Esophagus muscularis mucosa (tissue), 4 donors: Measurements from ENCODE around the gene MED22. TPM values are rescaled to one million over a fixed set of nuclear protein-coding genes. Genes with fewer than 3 reads are reported as not detected.

Source experiments
- DNase-seq: peaks from one replicate; pipeline ENCODE4 v3.0.0-alpha.2; 2017; ENCODE audit errors: extremely low spot score
- H3K27ac ChIP-seq, 4 donors: fragments of 200-600 bp; sonication (generic); replicated peaks in 1 of 4; 1 replicate in 3 of 4; 2 replicates in 1 of 4; pipeline ENCODE4 v1.5.1; 2016 to 2019; ENCODE audit warnings: mild to moderate bottlenecking in 1 of 4
- H3K27me3 ChIP-seq, 4 donors: fragments of 200-600 bp; sonication (generic); one replicate each; pipeline versions ENCODE4 v1.5.1 to v1.6.0; 2016 to 2019
- H3K36me3 ChIP-seq, 4 donors: fragments of 200-600 bp; sonication (generic); one replicate each; pipeline ENCODE4 v1.5.1; 2016 to 2019
- H3K4me1 ChIP-seq, 4 donors: fragments of 200-600 bp; sonication (generic); one replicate each; pipeline ENCODE4 v1.5.1; 2016 to 2019
- H3K4me3 ChIP-seq, 4 donors: fragments of 200-600 bp; sonication (generic); 1 replicate in 2 of 4; 2 replicates in 2 of 4; pipeline ENCODE4 v1.5.1; 2016 to 2019; ENCODE audit warnings: mild to moderate bottlenecking in 4 of 4, moderate library complexity in 1 of 4
- H3K9me3 ChIP-seq, 4 donors: fragments of 200-600 bp; sonication (generic); 1 replicate in 3 of 4; 2 replicates in 1 of 4; pipeline ENCODE4 v1.5.1; 2016 to 2019
- EP300 ChIP-seq: sonication (generic); formaldehyde crosslinking; IDR thresholded peaks from one replicate; pipeline ENCODE4 v1.6.1; 2017; ENCODE audit warnings: antibody characterized with exemption
- POLR2A ChIP-seq: fragments of 450-650 bp; IDR thresholded peaks from one replicate; pipeline ENCODE4 v1.6.1; 2017; ENCODE audit warnings: antibody characterized with exemption, moderate library complexity, mild to moderate bottlenecking, low read depth
- POLR2AphosphoS5 ChIP-seq, 2 donors: sonication (generic); formaldehyde crosslinking; IDR thresholded peaks; one replicate each; pipeline ENCODE4 v1.6.1; 2017; ENCODE audit warnings: antibody characterized with exemption in 2 of 2
- WGBS: methylation state at CpG from one replicate; pipeline ENCODE4 v1.1.5; 2018; 5-methylcytosine and 5-hydroxymethylcytosine counted together
- intact Hi-C: fragments of 100-400 bp; cut with DNase I; formaldehyde crosslinking; loops from one replicate; pipeline ENCODE4 v1.15.1; 2023
- total RNA-seq, 4 donors: library from RNA; depleted of rRNA; stranded (reverse); fragments of >200 nt; gene quantifications; one replicate each; pipeline versions ENCODE4 v1.1.0 to v1.2.1, GENCODE V29; 2016
- TF ChIP-seq, protein P1 (sequence below), 3 experiments: fragments of 200-600 bp in 2 of 3; fragments of 450-650 bp in 1 of 3; sonication (generic) in 2 of 3; IDR thresholded peaks; one replicate each; pipeline ENCODE4 v1.5.1; 2017 to 2019; ENCODE audit warnings: antibody characterized with exemption in 3 of 3, mild to moderate bottlenecking in 2 of 3, moderate library complexity in 1 of 3

Gene MED22
- total RNA-seq, 4 donors from 2014 or later = 20.0 to 44.6 (median 35.5) TPM

DNA sequence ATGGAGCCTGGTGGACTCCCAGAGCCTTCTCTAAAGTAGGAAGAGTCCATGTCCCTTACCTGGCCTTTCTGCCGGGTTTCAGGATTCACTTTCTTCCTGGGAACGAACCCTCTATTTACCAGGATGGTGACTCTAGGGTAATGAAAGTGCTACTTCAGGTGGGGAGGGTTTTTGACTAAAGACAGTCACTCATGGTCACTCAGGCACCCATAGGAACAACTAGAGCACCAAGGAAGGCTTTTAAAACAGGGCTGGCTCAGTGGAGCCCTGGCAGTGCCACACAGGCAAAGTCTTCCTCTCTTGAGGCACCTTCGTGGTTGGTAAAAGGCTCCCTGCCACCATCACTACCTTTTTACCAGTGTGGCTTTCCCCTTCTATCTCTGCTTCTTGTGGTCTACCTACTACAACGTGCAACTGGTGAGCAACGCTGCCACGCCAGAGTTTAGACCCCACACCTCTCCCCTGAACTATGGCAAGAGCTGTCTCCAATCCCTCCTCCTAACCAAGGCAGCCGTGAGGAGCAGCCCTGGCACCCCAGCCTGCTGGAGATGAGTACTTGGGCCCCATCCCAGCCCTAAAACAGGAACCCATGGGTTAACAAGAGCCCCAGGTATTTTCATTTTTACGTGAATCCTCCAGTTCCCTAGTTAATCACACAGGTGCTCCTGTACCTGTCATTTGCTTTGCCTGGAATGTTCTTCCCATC, 4.9 kb upstream of the MED22 start:
- WGBS = 72% methylated on average over 8 of the region's 8 CpGs
- intact Hi-C loops = no loop called here
- DNase-seq = no peak
- Histone ChIP-seq H3K9me3 (no peaks in the 10 kb centered on the region), H3K27me3 (no peaks in the 10 kb centered on the region), H3K4me3 (no peak overlapping the region), H3K4me1 (peaks cover 37 to 57% (median 47%) of the 10 kb centered on the region in 4 donors), H3K27ac (no peak overlapping the region), H3K36me3 (peaks cover 34 to 57% (median 52%) of the 10 kb centered on the region in 4 donors)
- TF ChIP-seq POLR2AphosphoS5 (IDR thresholded peaks at IDR 0.05) (no peak), POLR2A (no peak), EP300 (no peak)
- TF ChIP-seq, protein P1, sequence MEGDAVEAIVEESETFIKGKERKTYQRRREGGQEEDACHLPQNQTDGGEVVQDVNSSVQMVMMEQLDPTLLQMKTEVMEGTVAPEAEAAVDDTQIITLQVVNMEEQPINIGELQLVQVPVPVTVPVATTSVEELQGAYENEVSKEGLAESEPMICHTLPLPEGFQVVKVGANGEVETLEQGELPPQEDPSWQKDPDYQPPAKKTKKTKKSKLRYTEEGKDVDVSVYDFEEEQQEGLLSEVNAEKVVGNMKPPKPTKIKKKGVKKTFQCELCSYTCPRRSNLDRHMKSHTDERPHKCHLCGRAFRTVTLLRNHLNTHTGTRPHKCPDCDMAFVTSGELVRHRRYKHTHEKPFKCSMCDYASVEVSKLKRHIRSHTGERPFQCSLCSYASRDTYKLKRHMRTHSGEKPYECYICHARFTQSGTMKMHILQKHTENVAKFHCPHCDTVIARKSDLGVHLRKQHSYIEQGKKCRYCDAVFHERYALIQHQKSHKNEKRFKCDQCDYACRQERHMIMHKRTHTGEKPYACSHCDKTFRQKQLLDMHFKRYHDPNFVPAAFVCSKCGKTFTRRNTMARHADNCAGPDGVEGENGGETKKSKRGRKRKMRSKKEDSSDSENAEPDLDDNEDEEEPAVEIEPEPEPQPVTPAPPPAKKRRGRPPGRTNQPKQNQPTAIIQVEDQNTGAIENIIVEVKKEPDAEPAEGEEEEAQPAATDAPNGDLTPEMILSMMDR (IDR thresholded peaks at IDR 0.05) = no peak

DNA sequence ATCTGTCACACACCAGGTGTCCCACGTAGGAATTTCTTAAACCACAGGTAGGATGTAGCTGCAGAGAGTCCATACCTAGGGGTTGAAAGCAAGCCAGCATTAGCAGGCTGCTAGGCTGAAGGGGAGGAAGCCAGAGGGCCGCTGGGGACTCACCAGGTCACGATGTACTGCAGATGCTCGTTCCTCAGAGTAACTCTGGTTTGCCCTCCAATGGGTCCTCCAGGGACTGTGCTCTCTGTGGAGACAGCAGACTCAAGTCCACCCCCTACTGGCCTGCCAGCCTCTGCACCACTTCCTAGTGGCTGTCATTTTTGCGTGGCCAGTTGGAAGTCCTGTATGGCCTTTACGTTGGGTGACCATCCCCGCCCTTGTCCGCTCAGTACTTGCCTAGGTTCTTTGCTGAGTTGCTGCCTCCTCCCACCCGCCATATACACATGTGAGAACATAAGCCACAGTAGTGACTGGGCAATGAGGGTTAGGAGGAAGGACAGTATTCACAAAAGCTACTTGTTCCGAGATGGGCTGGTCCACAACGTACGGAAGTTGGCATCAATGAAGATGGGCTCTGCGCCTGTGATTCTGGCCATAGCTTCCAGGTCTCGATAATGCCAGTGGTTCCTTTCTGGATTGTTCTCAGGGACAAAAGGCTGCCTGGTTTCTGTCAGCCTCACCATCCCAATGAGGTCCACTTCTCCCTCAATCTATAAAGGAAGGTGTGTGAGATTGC, 4.1 kb upstream of the MED22 start:
- intact Hi-C loops = no loop called here
- H3K27me3 ChIP-seq = no peaks in the 10 kb centered on the region
- no peak overlapping the region for H3K27ac ChIP-seq
- no peaks in the 10 kb centered on the region for H3K9me3 ChIP-seq
- H3K36me3 ChIP-seq = peaks cover 34 to 57% (median 52%) of the 10 kb centered on the region in 4 donors
- no peak for DNase-seq
- TF ChIP-seq EP300 (no peak), POLR2AphosphoS5 (IDR thresholded peaks at IDR 0.05) (no peak)
- TF ChIP-seq, protein P1 (IDR thresholded peaks at IDR 0.05) = peak in 2 of 3 experiments; percentile 13 to 43
- H3K4me1 ChIP-seq = peaks cover 32 to 54% (median 44%) of the 10 kb centered on the region in 4 donors
- no peak overlapping the region for H3K4me3 ChIP-seq
- WGBS = 75% methylated on average over 13 of the region's 14 CpGs

- no peaks in the 10 kb centered on the region for H3K9me3 ChIP-seq
- TF ChIP-seq POLR2AphosphoS5 (IDR thresholded peaks at IDR 0.05) (no peak), POLR2A (no peak), EP300 (no peak)
- TF ChIP-seq, protein P1 (IDR thresholded peaks at IDR 0.05) = no peak
- H3K27ac ChIP-seq = no peak overlapping the region
- DNase-seq = no peak
- peaks cover 34 to 57% (median 52%) of the 10 kb centered on the region in 4 donors for H3K36me3 ChIP-seq
- intact Hi-C loops = no loop called here
- H3K4me3 ChIP-seq = no peak overlapping the region
- H3K4me1 ChIP-seq = peaks cover 34 to 54% (median 44%) of the 10 kb centered on the region in 4 donors
- 86% methylated on average over 3 of the region's 3 CpGs for WGBS
- H3K27me3 ChIP-seq = no peaks in the 10 kb centered on the region
These were observed 3.6 kb upstream of the MED22 start for GRCh38 chr9:133351526-133351907.

DNA sequence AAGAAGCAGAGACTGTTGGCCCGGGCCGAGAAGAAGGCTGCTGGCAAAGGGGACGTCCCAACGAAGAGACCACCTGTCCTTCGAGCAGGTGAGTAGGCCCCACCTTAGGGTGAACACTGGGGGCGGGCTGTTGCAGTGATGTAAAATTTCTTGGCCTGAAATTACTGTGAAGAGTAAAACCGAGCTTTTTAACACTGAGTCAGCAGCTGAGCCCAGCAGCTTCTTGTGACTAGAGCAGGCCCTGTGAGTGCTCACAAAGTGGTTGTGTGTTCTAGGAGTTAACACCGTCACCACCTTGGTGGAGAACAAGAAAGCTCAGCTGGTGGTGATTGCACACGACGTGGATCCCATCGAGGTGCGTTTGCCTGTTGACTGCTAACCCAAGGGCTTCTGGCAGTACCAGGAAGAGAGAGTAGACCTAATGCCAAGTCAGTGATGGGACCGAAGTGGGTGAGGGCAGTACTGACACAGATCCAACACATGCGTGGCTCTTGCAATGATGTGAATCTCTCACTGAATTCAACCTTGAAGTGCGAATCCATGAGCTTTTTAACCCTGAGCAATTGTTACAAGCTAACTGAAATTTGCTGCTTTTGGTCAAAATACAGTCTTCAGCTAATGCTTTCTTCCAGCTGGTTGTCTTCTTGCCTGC, 2.2 kb upstream of the MED22 start:
- 82% methylated on average over 15 of the region's 15 CpGs for WGBS
- Histone ChIP-seq H3K27ac (peak overlapping the region in 1 of 4 donors; percentile 0), H3K4me3 (no peak overlapping the region), H3K9me3 (no peaks in the 10 kb centered on the region), H3K4me1 (peaks cover 32 to 58% (median 49%) of the 10 kb centered on the region in 4 donors), H3K27me3 (no peaks in the 10 kb centered on the region), H3K36me3 (peaks cover 38 to 68% (median 64%) of the 10 kb centered on the region in 4 donors)
- intact Hi-C loops = no loop called here
- no peak for TF ChIP-seq POLR2AphosphoS5 (IDR thresholded peaks at IDR 0.05)
- TF ChIP-seq POLR2A = no peak
- DNase-seq = no peak
